ENCODE results near the gene LCN1.
"Not testable (repeated sequence)": the region's sequence is repeated elsewhere in the genome, so short reads cannot be mapped to it uniquely, and the experiment has no call there.

LCN1 gene

DNA sequence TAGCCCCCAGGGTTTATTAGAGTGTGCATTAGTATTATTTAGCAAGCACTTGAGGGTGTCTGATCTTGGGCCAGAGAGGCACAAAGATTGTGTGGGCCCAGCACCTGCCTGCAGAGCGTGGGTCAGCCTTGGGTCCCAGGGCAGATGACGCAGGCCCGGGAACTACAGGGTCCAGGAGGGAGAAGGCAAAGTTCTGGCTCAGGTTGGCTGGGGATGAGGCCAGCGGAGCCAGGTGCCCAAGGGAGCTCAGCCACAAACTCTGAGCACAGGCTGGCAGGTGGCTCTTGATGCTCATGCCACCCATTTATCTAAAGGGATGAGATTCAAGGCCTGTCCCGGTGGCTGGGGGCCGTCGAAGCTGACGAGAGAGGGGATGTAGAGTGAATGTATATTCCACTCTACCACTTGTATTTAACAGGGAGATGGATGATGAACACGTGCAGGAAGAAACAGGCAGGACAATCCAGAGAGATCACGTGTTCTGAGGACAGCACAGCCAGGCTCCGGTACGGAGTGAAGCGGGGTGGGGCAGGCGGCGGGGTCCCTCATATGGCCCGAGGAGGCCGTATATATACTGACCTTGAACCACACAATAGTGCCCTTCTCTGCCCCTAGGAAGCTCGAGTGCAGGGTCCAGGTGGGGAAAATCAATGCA is 23.9 kb downstream of the LCN1 start:
- H3K4me3 ChIP-seq (ENCODE audit: low read depth, low read length), result no peak overlapping the region
- TF ChIP-seq, protein P1, sequence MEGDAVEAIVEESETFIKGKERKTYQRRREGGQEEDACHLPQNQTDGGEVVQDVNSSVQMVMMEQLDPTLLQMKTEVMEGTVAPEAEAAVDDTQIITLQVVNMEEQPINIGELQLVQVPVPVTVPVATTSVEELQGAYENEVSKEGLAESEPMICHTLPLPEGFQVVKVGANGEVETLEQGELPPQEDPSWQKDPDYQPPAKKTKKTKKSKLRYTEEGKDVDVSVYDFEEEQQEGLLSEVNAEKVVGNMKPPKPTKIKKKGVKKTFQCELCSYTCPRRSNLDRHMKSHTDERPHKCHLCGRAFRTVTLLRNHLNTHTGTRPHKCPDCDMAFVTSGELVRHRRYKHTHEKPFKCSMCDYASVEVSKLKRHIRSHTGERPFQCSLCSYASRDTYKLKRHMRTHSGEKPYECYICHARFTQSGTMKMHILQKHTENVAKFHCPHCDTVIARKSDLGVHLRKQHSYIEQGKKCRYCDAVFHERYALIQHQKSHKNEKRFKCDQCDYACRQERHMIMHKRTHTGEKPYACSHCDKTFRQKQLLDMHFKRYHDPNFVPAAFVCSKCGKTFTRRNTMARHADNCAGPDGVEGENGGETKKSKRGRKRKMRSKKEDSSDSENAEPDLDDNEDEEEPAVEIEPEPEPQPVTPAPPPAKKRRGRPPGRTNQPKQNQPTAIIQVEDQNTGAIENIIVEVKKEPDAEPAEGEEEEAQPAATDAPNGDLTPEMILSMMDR (IDR thresholded peaks at IDR 0.05; ENCODE audit: low read depth, low read length), result no peak
- in situ Hi-C loops (cut with HindIII; ENCODE audit: low sequenced_read_pairs), result no loop called here
- no peak for DNase-seq (ENCODE audit: low read depth, low spot score)

- DNase-seq (ENCODE audit: low read depth, low spot score); H3K4me3 ChIP-seq (ENCODE audit: low read depth, low read length); in situ Hi-C loops (cut with HindIII; ENCODE audit: low sequenced_read_pairs): not testable (repeated sequence)
Observed at GRCh38 chr9:135545646-135546176, 24.5 kb downstream of the LCN1 start, which contains the start of gene OBP2A. Gene OBP2A (plus strand): TSS chr9:135546126. CDS start chr9:135546181, 55 bp downstream.

- H3K4me3 ChIP-seq (ENCODE audit: low read depth, low read length); DNase-seq (ENCODE audit: low read depth, low spot score); in situ Hi-C loops (cut with HindIII; ENCODE audit: low sequenced_read_pairs): not testable (repeated sequence)
Observed at GRCh38 chr9:135546792-135547617, 25.8 kb downstream of the LCN1 start.

DNA sequence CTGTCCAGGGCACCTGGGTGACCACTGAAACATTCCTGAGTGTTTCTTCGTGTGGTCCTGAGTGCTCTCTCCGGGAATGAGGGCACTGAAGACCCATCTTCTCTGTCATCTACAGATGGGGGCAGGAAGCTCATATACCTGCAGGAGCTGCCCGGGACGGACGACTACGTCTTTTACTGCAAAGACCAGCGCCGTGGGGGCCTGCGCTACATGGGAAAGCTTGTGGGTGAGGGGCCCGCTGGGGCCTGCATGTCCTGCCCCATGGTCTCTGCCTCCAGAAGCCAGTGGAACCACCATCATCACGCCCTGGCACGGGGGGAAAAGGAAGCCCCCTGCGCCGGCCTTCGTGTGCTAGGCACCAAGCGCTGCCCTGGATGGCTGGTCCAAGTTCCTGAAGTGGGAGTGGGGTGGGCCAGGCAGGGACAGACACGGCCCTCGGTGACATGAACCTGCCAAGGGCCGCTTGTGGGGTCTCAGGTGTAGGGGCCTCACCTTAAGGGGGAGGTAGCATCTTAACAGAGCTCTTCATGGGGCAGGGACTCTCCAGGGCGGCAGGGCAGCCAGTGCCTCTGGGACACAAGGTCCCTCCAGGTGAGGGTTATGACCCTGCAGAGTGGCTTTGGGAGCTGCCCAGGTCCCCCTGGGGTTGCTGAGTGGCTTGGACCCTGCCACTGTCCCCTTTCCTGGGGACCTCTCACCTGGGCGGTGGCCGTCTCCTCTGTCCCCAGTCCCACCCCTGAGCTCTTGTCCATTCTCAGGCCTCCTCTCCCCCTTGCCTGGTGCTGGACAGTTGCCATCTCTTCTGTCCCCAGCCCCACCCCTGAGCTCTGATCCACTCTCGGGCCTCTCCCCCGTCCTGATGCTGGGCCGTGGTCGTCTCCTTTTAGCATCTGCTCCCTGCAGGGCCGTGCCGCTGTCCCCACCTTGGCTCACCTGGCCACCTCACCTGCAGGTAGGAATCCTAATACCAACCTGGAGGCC is 26.8 kb downstream of the LCN1 start:
- in situ Hi-C loops (cut with HindIII; ENCODE audit: low sequenced_read_pairs), result no loop called here
- DNase-seq (ENCODE audit: low read depth, low spot score), result no peak
- TF ChIP-seq, protein P1 (IDR thresholded peaks at IDR 0.05; ENCODE audit: low read depth, low read length), result no peak
- no peak overlapping the region for H3K4me3 ChIP-seq (ENCODE audit: low read depth, low read length)

- DNase-seq (ENCODE audit: low read depth, low spot score); in situ Hi-C loops (cut with HindIII; ENCODE audit: low sequenced_read_pairs); H3K4me3 ChIP-seq (ENCODE audit: low read depth, low read length): not testable (repeated sequence)
Observed at GRCh38 chr9:135549478-135550343, 28.5 kb downstream of the LCN1 start.

DNA sequence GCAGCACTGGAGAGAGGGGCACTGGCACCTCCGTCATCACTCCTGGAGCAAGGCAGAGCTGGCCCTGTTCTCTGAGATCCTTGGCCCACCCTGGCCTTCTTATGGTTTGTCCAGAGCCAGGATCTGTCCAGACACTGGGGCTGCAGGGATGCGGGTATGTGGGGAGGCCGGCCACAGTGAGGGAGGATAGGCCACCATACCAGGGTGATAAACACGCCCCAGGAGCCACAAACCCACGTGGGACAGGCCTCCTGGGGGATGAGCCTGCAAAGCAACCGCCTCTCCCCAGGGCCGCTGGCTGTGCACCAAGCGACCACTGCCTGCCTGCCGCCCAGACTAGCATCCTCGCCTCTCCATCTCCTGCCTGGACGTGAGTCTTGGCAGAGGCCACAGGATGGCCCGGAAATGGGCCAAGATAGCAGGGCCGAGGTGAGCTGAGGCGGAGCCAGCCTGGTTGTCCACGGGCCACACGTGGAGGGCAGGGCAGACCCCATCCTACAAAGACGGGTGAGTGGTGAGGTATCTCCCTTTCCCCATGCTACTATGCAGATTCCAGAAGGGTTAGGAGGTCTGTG is 29.2 kb downstream of the LCN1 start:
- H3K4me3 ChIP-seq (ENCODE audit: low read depth, low read length), result no peak overlapping the region
- in situ Hi-C loops (cut with HindIII; ENCODE audit: low sequenced_read_pairs), result no loop called here
- TF ChIP-seq, protein P1 (IDR thresholded peaks at IDR 0.05; ENCODE audit: low read depth, low read length), result no peak
- DNase-seq (ENCODE audit: low read depth, low spot score), result no peak

- TF ChIP-seq, protein P1 (IDR thresholded peaks at IDR 0.05; ENCODE audit: low read depth, low read length), result no peak
- DNase-seq (ENCODE audit: low read depth, low spot score), result no peak
- no peak overlapping the region for H3K4me3 ChIP-seq (ENCODE audit: low read depth, low read length)
- in situ Hi-C loops (cut with HindIII; ENCODE audit: low sequenced_read_pairs), result no loop called here
Observed at GRCh38 chr9:135551031-135551430, 29.8 kb downstream of the LCN1 start.

Measured in astrocyte of the spinal cord (primary cell).